GM23338 (cell line): ENCODE data around the gene GLT6D1. TPM values are rescaled to one million over a fixed set of nuclear protein-coding genes. Genes with fewer than 3 reads are reported as not detected.

Experiments used
- ATAC-seq: fragments of 200-7000 bp; cut with Tn5 transposase; 3 replicates; pipeline ENCODE4 v1.9.1; 2020
- DNase-seq: peaks from one replicate; pipeline ENCODE4 v3.0.0-alpha.2; 2015; ENCODE audit warnings: low spot score
- H2AFZ ChIP-seq: fragments of 200-600 bp; sonication (generic); 2 replicates; pipeline ENCODE4 v1.8.0; 2016; ENCODE audit warnings: antibody characterized with exemption, mild to moderate bottlenecking, moderate library complexity
- H3F3A ChIP-seq: fragments of 200-600 bp; sonication (generic); replicated peaks from 2 replicates; pipeline ENCODE4 v1.8.0; 2017; ENCODE audit warnings: antibody characterized with exemption, mixed run types, low read depth
- H3K27ac ChIP-seq: fragments of 200-600 bp; sonication (generic); 2 replicates; pipeline ENCODE4 v1.6.1; 2016; ENCODE audit warnings: low read depth
- H3K27me3 ChIP-seq: fragments of 200-600 bp; sonication (generic); 2 replicates; pipeline ENCODE4 v1.8.0; 2016; ENCODE audit warnings: mild to moderate bottlenecking, mixed run types, moderate library complexity; ENCODE audit not compliant: insufficient read depth
- H3K36me3 ChIP-seq: fragments of 200-600 bp; sonication (generic); 2 replicates; pipeline ENCODE4 v1.8.0; 2016; ENCODE audit warnings: mild to moderate bottlenecking; ENCODE audit not compliant: insufficient read depth
- H3K4me1 ChIP-seq: fragments of 200-600 bp; sonication (generic); 2 replicates; pipeline ENCODE4 v1.8.0; 2016; ENCODE audit warnings: mild to moderate bottlenecking, moderate library complexity; ENCODE audit not compliant: insufficient read depth
- H3K4me2 ChIP-seq: fragments of 200-600 bp; sonication (generic); 2 replicates; pipeline ENCODE4 v1.7.1; 2017; ENCODE audit warnings: mixed run types
- H3K4me3 ChIP-seq: fragments of 200-600 bp; sonication (generic); 2 replicates; pipeline ENCODE4 v1.6.1; 2016; ENCODE audit warnings: mixed run types
- H3K79me2 ChIP-seq: fragments of 200-600 bp; sonication (generic); replicated peaks from 2 replicates; pipeline ENCODE4 v1.8.0; 2017; ENCODE audit warnings: mild to moderate bottlenecking; ENCODE audit not compliant: insufficient read depth
- H3K9me2 ChIP-seq: fragments of 200-600 bp; sonication (generic); 2 replicates; pipeline ENCODE4 v1.8.0; 2017; ENCODE audit not compliant: insufficient read depth
- H4K20me1 ChIP-seq: fragments of 200-600 bp; sonication (generic); replicated peaks from 2 replicates; pipeline ENCODE4 v1.8.0; 2017; ENCODE audit warnings: mild to moderate bottlenecking; ENCODE audit not compliant: insufficient read depth
- H3K27ac Mint-ChIP-seq: 2 replicates; pipeline ENCODE4 v1.8.0; 2020; ENCODE audit warnings: inconsistent platforms, mild to moderate bottlenecking, moderate library complexity, mixed read lengths
- H3K27me3 Mint-ChIP-seq: 3 replicates; pipeline ENCODE4 v1.8.0; 2022; ENCODE audit warnings: low read depth, mild to moderate bottlenecking, moderate library complexity, mixed read lengths, inconsistent platforms; ENCODE audit not compliant: insufficient read depth, poor library complexity
- H3K36me3 Mint-ChIP-seq: 3 replicates; pipeline ENCODE4 v1.8.0; 2021; ENCODE audit warnings: low read depth, mild to moderate bottlenecking, inconsistent platforms, moderate library complexity, mixed read lengths
- H3K4me1 Mint-ChIP-seq: 3 replicates; pipeline ENCODE4 v1.8.0; 2020; ENCODE audit warnings: mild to moderate bottlenecking, inconsistent platforms, mixed read lengths
- H3K4me3 Mint-ChIP-seq: 3 replicates; pipeline ENCODE4 v1.8.0; 2021; ENCODE audit warnings: moderate library complexity, mild to moderate bottlenecking, inconsistent platforms, mixed read lengths
- H3K9me3 Mint-ChIP-seq: 3 replicates; pipeline ENCODE4 v1.8.0; 2020; ENCODE audit warnings: moderate library complexity, mild to moderate bottlenecking, inconsistent platforms, mixed read lengths
- EZH2 ChIP-seq: fragments of 200-600 bp; sonication (generic); IDR thresholded peaks from one replicate; pipeline ENCODE4 v1.8.0; 2017; ENCODE audit warnings: antibody characterized with exemption, mild to moderate bottlenecking, low read depth; ENCODE audit not compliant: unreplicated experiment
- EZH2phosphoT487 ChIP-seq: fragments of 200-600 bp; sonication (generic); IDR thresholded peaks from one replicate; pipeline ENCODE4 v1.8.1; 2018; ENCODE audit warnings: antibody characterized with exemption; ENCODE audit not compliant: unreplicated experiment
- JUNB ChIP-seq: IDR thresholded peaks from one replicate; pipeline ENCODE4 v1.6.1; 2016; ENCODE audit warnings: antibody characterized with exemption; ENCODE audit not compliant: unreplicated experiment
- NANOG ChIP-seq: IDR thresholded peaks from 2 replicates; pipeline ENCODE4 v1.6.1; 2016; ENCODE audit warnings: antibody characterized with exemption, borderline replicate concordance
- POLR2AphosphoS5 ChIP-seq: IDR thresholded peaks from 2 replicates; pipeline ENCODE4 v1.6.1; 2016; ENCODE audit warnings: antibody characterized with exemption, low read depth
- STAT1 ChIP-seq: IDR thresholded peaks from one replicate; pipeline ENCODE4 v1.6.1; 2016; ENCODE audit warnings: antibody characterized with exemption; ENCODE audit not compliant: unreplicated experiment
- ZNF114 ChIP-seq: fragments of 250-450 bp; sonication (Bioruptor Pico); IDR thresholded peaks from 2 replicates; pipeline ENCODE4 v1.5.0; 2020; ENCODE audit warnings: mild to moderate bottlenecking, moderate library complexity
- polyA plus RNA-seq: library from polyadenylated mRNA; unstranded; fragments of >200 nt; fragmentation: Nextera tagmentation; extraction: Ambion mirVana; gene quantifications from 2 replicates; pipeline ENCODE4 v1.2.1, GENCODE V29; 2016
- total RNA-seq: library from RNA; depleted of rRNA; stranded (reverse); fragments of >200 nt; shearing (Covaris generic); gene quantifications from 2 replicates; pipeline ENCODE4 v1.2.3, GENCODE V29; 2014
- TF ChIP-seq, protein P1 (sequence below): IDR thresholded peaks from 2 replicates; pipeline ENCODE4 v1.6.1; 2016; ENCODE audit warnings: antibody characterized with exemption
- TF ChIP-seq, protein P2 (sequence below): fragments of 250-450 bp; sonication (Bioruptor Pico); IDR thresholded peaks from 2 replicates; pipeline ENCODE4 v1.5.0; 2020; ENCODE audit warnings: mild to moderate bottlenecking, moderate library complexity
- TF ChIP-seq, protein P3 (sequence below): IDR thresholded peaks from one replicate; pipeline ENCODE4 v1.6.1; 2018; ENCODE audit warnings: antibody characterized with exemption; ENCODE audit not compliant: unreplicated experiment

The GLT6D1 gene
- total and polyA plus RNA-seq, 2 experiments from 2014 or later = not detected

GRCh38 chr9:135609366-135609955, 29.9 kb downstream of the GLT6D1 start:
- Mint-ChIP-seq H3K27me3 (peaks cover 4% of the 10 kb centered on the region), H3K27ac (no peak overlapping the region), H3K4me3 (no peak overlapping the region), H3K4me1 (peaks cover 3% of the 10 kb centered on the region), H3K9me3 (peaks cover 27% of the 10 kb centered on the region), H3K36me3 (peaks cover 17% of the 10 kb centered on the region)
- H3K4me2 ChIP-seq = no peak overlapping the region
- no peaks in the 10 kb centered on the region for H3F3A ChIP-seq
- H3K4me1 ChIP-seq = no peaks in the 10 kb centered on the region
- no peak overlapping the region for H3K4me3 ChIP-seq
- no peak overlapping the region for H2AFZ ChIP-seq
- DNase-seq (no peak), ATAC-seq (no peak)
- no peak overlapping the region for H3K27ac ChIP-seq
- H4K20me1 ChIP-seq = no peaks in the 10 kb centered on the region
- no peaks in the 10 kb centered on the region for H3K36me3 ChIP-seq
- TF ChIP-seq ZNF114 (CRISPR knock-in tag) = no peak
- TF ChIP-seq NANOG = no peak
- TF ChIP-seq JUNB = no peak
- no peak for TF ChIP-seq EZH2
- no peak for TF ChIP-seq EZH2phosphoT487
- TF ChIP-seq, protein P1, sequence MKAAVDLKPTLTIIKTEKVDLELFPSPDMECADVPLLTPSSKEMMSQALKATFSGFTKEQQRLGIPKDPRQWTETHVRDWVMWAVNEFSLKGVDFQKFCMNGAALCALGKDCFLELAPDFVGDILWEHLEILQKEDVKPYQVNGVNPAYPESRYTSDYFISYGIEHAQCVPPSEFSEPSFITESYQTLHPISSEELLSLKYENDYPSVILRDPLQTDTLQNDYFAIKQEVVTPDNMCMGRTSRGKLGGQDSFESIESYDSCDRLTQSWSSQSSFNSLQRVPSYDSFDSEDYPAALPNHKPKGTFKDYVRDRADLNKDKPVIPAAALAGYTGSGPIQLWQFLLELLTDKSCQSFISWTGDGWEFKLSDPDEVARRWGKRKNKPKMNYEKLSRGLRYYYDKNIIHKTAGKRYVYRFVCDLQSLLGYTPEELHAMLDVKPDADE = no peak
- no peaks in the 10 kb centered on the region for H3K27me3 ChIP-seq
- no peaks in the 10 kb centered on the region for H3K79me2 ChIP-seq
- H3K9me2 ChIP-seq = no peaks in the 10 kb centered on the region

DNA sequence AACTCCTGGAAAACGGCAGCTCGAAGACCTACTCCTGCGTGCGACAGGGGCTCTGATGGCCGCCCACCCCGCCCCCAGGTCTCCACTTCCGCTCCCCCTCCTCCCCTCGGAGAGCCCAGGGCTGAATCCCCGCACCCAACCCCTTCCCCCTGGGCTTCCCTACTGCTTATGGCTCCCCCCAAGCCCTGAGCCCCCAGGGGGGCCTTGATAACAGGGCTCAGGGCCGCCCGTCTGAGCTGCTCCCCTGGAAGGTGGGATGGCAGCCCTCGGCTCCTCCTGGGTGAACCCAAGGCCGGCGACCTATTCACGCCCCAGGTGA, 30.4 kb downstream of the GLT6D1 start:
- H3K4me3 Mint-ChIP-seq = no peak overlapping the region
- ATAC-seq = no peak
- Histone ChIP-seq H4K20me1 (no peaks in the 10 kb centered on the region), H3K36me3 (no peaks in the 10 kb centered on the region), H3F3A (no peaks in the 10 kb centered on the region), H3K79me2 (no peaks in the 10 kb centered on the region), H3K27ac (no peak overlapping the region), H2AFZ (no peak overlapping the region), H3K27me3 (no peaks in the 10 kb centered on the region), H3K4me3 (no peak overlapping the region), H3K4me2 (no peak overlapping the region), H3K4me1 (no peaks in the 10 kb centered on the region), H3K9me2 (no peaks in the 10 kb centered on the region)
- peaks cover 27% of the 10 kb centered on the region for H3K9me3 Mint-ChIP-seq
- no peak overlapping the region for H3K27ac Mint-ChIP-seq
- peaks cover 4% of the 10 kb centered on the region for H3K27me3 Mint-ChIP-seq
- DNase-seq = no peak
- H3K4me1 Mint-ChIP-seq = peaks cover 3% of the 10 kb centered on the region
- H3K36me3 Mint-ChIP-seq = peaks cover 17% of the 10 kb centered on the region
- no peak for TF ChIP-seq NANOG
- no peak for TF ChIP-seq EZH2phosphoT487
- TF ChIP-seq POLR2AphosphoS5 = no peak
- no peak for TF ChIP-seq STAT1
- TF ChIP-seq, protein P2, sequence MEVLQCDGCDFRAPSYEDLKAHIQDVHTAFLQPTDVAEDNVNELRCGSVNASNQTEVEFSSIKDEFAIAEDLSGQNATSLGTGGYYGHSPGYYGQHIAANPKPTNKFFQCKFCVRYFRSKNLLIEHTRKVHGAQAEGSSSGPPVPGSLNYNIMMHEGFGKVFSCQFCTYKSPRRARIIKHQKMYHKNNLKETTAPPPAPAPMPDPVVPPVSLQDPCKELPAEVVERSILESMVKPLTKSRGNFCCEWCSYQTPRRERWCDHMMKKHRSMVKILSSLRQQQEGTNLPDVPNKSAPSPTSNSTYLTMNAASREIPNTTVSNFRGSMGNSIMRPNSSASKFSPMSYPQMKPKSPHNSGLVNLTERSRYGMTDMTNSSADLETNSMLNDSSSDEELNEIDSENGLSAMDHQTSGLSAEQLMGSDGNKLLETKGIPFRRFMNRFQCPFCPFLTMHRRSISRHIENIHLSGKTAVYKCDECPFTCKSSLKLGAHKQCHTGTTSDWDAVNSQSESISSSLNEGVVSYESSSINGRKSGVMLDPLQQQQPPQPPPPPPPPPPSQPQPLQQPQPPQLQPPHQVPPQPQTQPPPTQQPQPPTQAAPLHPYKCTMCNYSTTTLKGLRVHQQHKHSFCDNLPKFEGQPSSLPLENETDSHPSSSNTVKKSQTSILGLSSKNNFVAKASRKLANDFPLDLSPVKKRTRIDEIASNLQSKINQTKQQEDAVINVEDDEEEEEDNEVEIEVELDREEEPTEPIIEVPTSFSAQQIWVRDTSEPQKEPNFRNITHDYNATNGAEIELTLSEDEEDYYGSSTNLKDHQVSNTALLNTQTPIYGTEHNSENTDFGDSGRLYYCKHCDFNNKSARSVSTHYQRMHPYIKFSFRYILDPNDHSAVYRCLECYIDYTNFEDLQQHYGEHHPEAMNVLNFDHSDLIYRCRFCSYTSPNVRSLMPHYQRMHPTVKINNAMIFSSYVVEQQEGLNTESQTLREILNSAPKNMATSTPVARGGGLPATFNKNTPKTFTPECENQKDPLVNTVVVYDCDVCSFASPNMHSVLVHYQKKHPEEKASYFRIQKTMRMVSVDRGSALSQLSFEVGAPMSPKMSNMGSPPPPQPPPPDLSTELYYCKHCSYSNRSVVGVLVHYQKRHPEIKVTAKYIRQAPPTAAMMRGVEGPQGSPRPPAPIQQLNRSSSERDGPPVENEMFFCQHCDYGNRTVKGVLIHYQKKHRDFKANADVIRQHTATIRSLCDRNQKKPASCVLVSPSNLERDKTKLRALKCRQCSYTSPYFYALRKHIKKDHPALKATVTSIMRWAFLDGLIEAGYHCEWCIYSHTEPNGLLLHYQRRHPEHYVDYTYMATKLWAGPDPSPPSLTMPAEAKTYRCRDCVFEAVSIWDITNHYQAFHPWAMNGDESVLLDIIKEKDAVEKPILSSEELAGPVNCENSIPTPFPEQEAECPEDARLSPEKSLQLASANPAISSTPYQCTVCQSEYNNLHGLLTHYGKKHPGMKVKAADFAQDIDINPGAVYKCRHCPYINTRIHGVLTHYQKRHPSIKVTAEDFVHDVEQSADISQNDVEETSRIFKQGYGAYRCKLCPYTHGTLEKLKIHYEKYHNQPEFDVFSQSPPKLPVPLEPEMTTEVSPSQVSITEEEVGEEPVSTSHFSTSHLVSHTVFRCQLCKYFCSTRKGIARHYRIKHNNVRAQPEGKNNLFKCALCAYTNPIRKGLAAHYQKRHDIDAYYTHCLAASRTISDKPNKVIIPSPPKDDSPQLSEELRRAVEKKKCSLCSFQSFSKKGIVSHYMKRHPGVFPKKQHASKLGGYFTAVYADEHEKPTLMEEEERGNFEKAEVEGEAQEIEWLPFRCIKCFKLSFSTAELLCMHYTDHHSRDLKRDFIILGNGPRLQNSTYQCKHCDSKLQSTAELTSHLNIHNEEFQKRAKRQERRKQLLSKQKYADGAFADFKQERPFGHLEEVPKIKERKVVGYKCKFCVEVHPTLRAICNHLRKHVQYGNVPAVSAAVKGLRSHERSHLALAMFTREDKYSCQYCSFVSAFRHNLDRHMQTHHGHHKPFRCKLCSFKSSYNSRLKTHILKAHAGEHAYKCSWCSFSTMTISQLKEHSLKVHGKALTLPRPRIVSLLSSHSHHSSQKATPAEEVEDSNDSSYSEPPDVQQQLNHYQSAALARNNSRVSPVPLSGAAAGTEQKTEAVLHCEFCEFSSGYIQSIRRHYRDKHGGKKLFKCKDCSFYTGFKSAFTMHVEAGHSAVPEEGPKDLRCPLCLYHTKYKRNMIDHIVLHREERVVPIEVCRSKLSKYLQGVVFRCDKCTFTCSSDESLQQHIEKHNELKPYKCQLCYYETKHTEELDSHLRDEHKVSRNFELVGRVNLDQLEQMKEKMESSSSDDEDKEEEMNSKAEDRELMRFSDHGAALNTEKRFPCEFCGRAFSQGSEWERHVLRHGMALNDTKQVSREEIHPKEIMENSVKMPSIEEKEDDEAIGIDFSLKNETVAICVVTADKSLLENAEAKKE = no peak
- TF ChIP-seq, protein P3, sequence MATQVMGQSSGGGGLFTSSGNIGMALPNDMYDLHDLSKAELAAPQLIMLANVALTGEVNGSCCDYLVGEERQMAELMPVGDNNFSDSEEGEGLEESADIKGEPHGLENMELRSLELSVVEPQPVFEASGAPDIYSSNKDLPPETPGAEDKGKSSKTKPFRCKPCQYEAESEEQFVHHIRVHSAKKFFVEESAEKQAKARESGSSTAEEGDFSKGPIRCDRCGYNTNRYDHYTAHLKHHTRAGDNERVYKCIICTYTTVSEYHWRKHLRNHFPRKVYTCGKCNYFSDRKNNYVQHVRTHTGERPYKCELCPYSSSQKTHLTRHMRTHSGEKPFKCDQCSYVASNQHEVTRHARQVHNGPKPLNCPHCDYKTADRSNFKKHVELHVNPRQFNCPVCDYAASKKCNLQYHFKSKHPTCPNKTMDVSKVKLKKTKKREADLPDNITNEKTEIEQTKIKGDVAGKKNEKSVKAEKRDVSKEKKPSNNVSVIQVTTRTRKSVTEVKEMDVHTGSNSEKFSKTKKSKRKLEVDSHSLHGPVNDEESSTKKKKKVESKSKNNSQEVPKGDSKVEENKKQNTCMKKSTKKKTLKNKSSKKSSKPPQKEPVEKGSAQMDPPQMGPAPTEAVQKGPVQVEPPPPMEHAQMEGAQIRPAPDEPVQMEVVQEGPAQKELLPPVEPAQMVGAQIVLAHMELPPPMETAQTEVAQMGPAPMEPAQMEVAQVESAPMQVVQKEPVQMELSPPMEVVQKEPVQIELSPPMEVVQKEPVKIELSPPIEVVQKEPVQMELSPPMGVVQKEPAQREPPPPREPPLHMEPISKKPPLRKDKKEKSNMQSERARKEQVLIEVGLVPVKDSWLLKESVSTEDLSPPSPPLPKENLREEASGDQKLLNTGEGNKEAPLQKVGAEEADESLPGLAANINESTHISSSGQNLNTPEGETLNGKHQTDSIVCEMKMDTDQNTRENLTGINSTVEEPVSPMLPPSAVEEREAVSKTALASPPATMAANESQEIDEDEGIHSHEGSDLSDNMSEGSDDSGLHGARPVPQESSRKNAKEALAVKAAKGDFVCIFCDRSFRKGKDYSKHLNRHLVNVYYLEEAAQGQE = no peak
